ENCODE results near the gene SERTAD1.
"Not testable (repeated sequence)": the region's sequence is repeated elsewhere in the genome, so short reads cannot be mapped to it uniquely, and the experiment has no call there.

SERTAD1 gene

GRCh38 chr19:40445780-40446262 is 20.0 kb upstream of the SERTAD1 start:
- Histone ChIP-seq H3K4me3 (ENCODE audit: low read depth, low read length) (peak overlapping the region; percentile 14), H3K9ac (ENCODE audit: low read depth, low read length) (peak overlapping the region; percentile 38), H3K36me3 (ENCODE audit: control insufficient read depth, insufficient read depth, low read length) (peaks cover 9% of the 10 kb centered on the region)

GRCh38 chr19:40444825-40445312 is 19.1 kb upstream of the SERTAD1 start:
- Histone ChIP-seq H3K4me1 (ENCODE audit: control insufficient read depth, insufficient read depth, low read length) (peaks cover 16% of the 10 kb centered on the region), H3K9me3 (ENCODE audit: control insufficient read depth, insufficient read depth, low read length) (no peaks in the 10 kb centered on the region), H3K27me3 (ENCODE audit: control insufficient read depth, insufficient read depth, low read length) (no peaks in the 10 kb centered on the region), H3K4me3 (ENCODE audit: low read depth, low read length) (peak overlapping the region; percentile 97), H3K36me3 (ENCODE audit: control insufficient read depth, insufficient read depth, low read length) (peaks cover 14% of the 10 kb centered on the region), H3K9ac (ENCODE audit: low read depth, low read length) (peak overlapping the region; percentile 5)

More at GRCh38 chr19:40445780-40446262, 20.0 kb upstream of the SERTAD1 start:
- Histone ChIP-seq H3K9me3 (ENCODE audit: control insufficient read depth, insufficient read depth, low read length) (no peaks in the 10 kb centered on the region), H3K4me1 (ENCODE audit: control insufficient read depth, insufficient read depth, low read length) (peaks cover 16% of the 10 kb centered on the region), H3K27me3 (ENCODE audit: control insufficient read depth, insufficient read depth, low read length) (no peaks in the 10 kb centered on the region)

GRCh38 chr19:40444000-40444824 is 18.4 kb upstream of the SERTAD1 start, which contains the start of gene SERTAD3:
TSS of gene SERTAD3 (minus strand) at chr19:40444335. CDS start at chr19:40442080, 2,255 bp downstream.
- H3K27me3 ChIP-seq (ENCODE audit: control insufficient read depth, insufficient read depth, low read length) = no peaks in the 10 kb centered on the region
- H3K9ac ChIP-seq (ENCODE audit: low read depth, low read length) = peak within 1 kb of the TSS; percentile 97
- no peaks in the 10 kb centered on the region for H3K9me3 ChIP-seq (ENCODE audit: control insufficient read depth, insufficient read depth, low read length)
- peak within 1 kb of the TSS; percentile 97 for H3K4me3 ChIP-seq (ENCODE audit: low read depth, low read length)
- peaks cover 16% of the 10 kb centered on the region for H3K4me1 ChIP-seq (ENCODE audit: control insufficient read depth, insufficient read depth, low read length)
- H3K36me3 ChIP-seq (ENCODE audit: control insufficient read depth, insufficient read depth, low read length) = peaks cover 14% of the 10 kb centered on the region

GRCh38 chr19:40443131-40443999 is 17.6 kb upstream of the SERTAD1 start:
- peak overlapping the region; percentile 97 for H3K9ac ChIP-seq (ENCODE audit: low read depth, low read length)
- H3K36me3 ChIP-seq (ENCODE audit: control insufficient read depth, insufficient read depth, low read length) = peaks cover 14% of the 10 kb centered on the region
- peak overlapping the region; percentile 97 for H3K4me3 ChIP-seq (ENCODE audit: low read depth, low read length)
- H3K27me3 ChIP-seq (ENCODE audit: control insufficient read depth, insufficient read depth, low read length) = no peaks in the 10 kb centered on the region
- peaks cover 16% of the 10 kb centered on the region for H3K4me1 ChIP-seq (ENCODE audit: control insufficient read depth, insufficient read depth, low read length)
- no peaks in the 10 kb centered on the region for H3K9me3 ChIP-seq (ENCODE audit: control insufficient read depth, insufficient read depth, low read length)

- Histone ChIP-seq H3K27me3 (ENCODE audit: control insufficient read depth, insufficient read depth, low read length) (no peaks in the 10 kb centered on the region), H3K4me1 (ENCODE audit: control insufficient read depth, insufficient read depth, low read length) (peaks cover 16% of the 10 kb centered on the region), H3K36me3 (ENCODE audit: control insufficient read depth, insufficient read depth, low read length) (peaks cover 14% of the 10 kb centered on the region), H3K9ac (ENCODE audit: low read depth, low read length) (peak overlapping the region; percentile 70), H3K4me3 (ENCODE audit: low read depth, low read length) (peak overlapping the region; percentile 79), H3K9me3 (ENCODE audit: control insufficient read depth, insufficient read depth, low read length) (no peaks in the 10 kb centered on the region)
These were observed 16.7 kb upstream of the SERTAD1 start for GRCh38 chr19:40442328-40443130.

GRCh38 chr19:40441719-40442253 is 16.0 kb upstream of the SERTAD1 start:
- H3K27me3 ChIP-seq (ENCODE audit: control insufficient read depth, insufficient read depth, low read length) = no peaks in the 10 kb centered on the region
- peak overlapping the region; percentile 79 for H3K4me3 ChIP-seq (ENCODE audit: low read depth, low read length)
- H3K4me1 ChIP-seq (ENCODE audit: control insufficient read depth, insufficient read depth, low read length) = peaks cover 16% of the 10 kb centered on the region
- H3K36me3 ChIP-seq (ENCODE audit: control insufficient read depth, insufficient read depth, low read length) = peaks cover 14% of the 10 kb centered on the region
- no peaks in the 10 kb centered on the region for H3K9me3 ChIP-seq (ENCODE audit: control insufficient read depth, insufficient read depth, low read length)
- H3K9ac ChIP-seq (ENCODE audit: low read depth, low read length) = no peak overlapping the region

GRCh38 chr19:40438284-40438683 is 12.5 kb upstream of the SERTAD1 start:
- H3K9ac ChIP-seq (ENCODE audit: low read depth, low read length) = no peak overlapping the region
- H3K4me3 ChIP-seq (ENCODE audit: low read depth, low read length) = no peak overlapping the region
- H3K27me3 ChIP-seq (ENCODE audit: control insufficient read depth, insufficient read depth, low read length) = no peaks in the 10 kb centered on the region
- H3K9me3 ChIP-seq (ENCODE audit: control insufficient read depth, insufficient read depth, low read length) = no peaks in the 10 kb centered on the region
- peaks cover 14% of the 10 kb centered on the region for H3K36me3 ChIP-seq (ENCODE audit: control insufficient read depth, insufficient read depth, low read length)
- peaks cover 5% of the 10 kb centered on the region for H3K4me1 ChIP-seq (ENCODE audit: control insufficient read depth, insufficient read depth, low read length)

GRCh38 chr19:40433391-40434216 is 7.8 kb upstream of the SERTAD1 start:
- Histone ChIP-seq H3K4me3 (ENCODE audit: low read depth, low read length) (peak overlapping the region; percentile 62), H3K36me3 (ENCODE audit: control insufficient read depth, insufficient read depth, low read length) (no peaks in the 10 kb centered on the region), H3K4me1 (ENCODE audit: control insufficient read depth, insufficient read depth, low read length) (no peaks in the 10 kb centered on the region), H3K9ac (ENCODE audit: low read depth, low read length) (no peak overlapping the region), H3K27me3 (ENCODE audit: control insufficient read depth, insufficient read depth, low read length) (no peaks in the 10 kb centered on the region), H3K9me3 (ENCODE audit: control insufficient read depth, insufficient read depth, low read length) (no peaks in the 10 kb centered on the region)

GRCh38 chr19:40432760-40433159 is 7.0 kb upstream of the SERTAD1 start:
- H3K9ac ChIP-seq (ENCODE audit: low read depth, low read length); H3K4me3 ChIP-seq (ENCODE audit: low read depth, low read length): not testable (repeated sequence)

GRCh38 chr19:40431698-40432097 is 5.9 kb upstream of the SERTAD1 start:
- no peaks in the 10 kb centered on the region for H3K27me3 ChIP-seq (ENCODE audit: control insufficient read depth, insufficient read depth, low read length)
- no peak overlapping the region for H3K4me3 ChIP-seq (ENCODE audit: low read depth, low read length)
- no peaks in the 10 kb centered on the region for H3K4me1 ChIP-seq (ENCODE audit: control insufficient read depth, insufficient read depth, low read length)
- no peak overlapping the region for H3K9ac ChIP-seq (ENCODE audit: low read depth, low read length)
- H3K36me3 ChIP-seq (ENCODE audit: control insufficient read depth, insufficient read depth, low read length) = no peaks in the 10 kb centered on the region
- H3K9me3 ChIP-seq (ENCODE audit: control insufficient read depth, insufficient read depth, low read length) = no peaks in the 10 kb centered on the region

More at GRCh38 chr19:40432760-40433159, 7.0 kb upstream of the SERTAD1 start:
- H3K4me1 ChIP-seq (ENCODE audit: control insufficient read depth, insufficient read depth, low read length); H3K27me3 ChIP-seq (ENCODE audit: control insufficient read depth, insufficient read depth, low read length); H3K9me3 ChIP-seq (ENCODE audit: control insufficient read depth, insufficient read depth, low read length); H3K36me3 ChIP-seq (ENCODE audit: control insufficient read depth, insufficient read depth, low read length): not testable (repeated sequence)
